Measurements from ENCODE around the gene OR52K1. TPM values are rescaled to one million over a fixed set of nuclear protein-coding genes. Genes with fewer than 3 reads are reported as not detected.

The OR52K1 gene
- total and polyA plus RNA-seq, 2 donors (not counting 1 experiment from before 2014, with no cell fraction given) = not detected

DNA sequence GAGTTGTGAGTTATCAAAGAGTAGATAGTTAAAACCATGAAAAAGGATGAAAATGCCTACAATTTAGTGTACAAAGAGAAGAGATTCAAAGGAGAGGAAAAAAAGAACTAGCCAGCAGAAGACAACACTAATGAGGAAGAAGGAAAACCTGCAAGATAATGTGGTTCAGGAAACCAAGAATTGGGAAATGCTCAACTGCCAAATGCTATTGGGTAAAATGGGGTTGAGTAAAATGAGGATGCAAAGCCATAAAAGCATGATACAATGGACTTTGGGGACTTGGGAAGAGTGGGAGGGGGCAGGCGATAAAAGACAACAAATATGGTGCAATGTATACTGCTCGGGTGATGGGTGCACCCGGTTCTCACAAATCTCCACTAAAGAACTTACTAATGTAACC, 40.9 kb upstream of the OR52K1 start:
- no peak for DNase-seq (ENCODE audit: low read depth in 2 of 2)
- H3K9ac ChIP-seq (ENCODE audit: insufficient read depth, low read length) = no peak overlapping the region
- H3K27ac ChIP-seq (ENCODE audit: insufficient read depth, low read length) = no peak overlapping the region
- no peak overlapping the region for H3K4me2 ChIP-seq (ENCODE audit: extremely low read depth, insufficient read depth, low read length)
- H3K4me3 ChIP-seq (replicated peaks in 1 of 4; ENCODE audit: control extremely low read depth in 1 of 4, insufficient read depth in 1 of 4, low read depth in 3 of 4, low read length in 4 of 4) = no peak overlapping the region
- no peaks in the 10 kb centered on the region for H4K20me1 ChIP-seq (ENCODE audit: control insufficient read depth, extremely low read depth, insufficient read depth, low read length)
- H2AFZ ChIP-seq (ENCODE audit: low read length) = no peak overlapping the region
- no peaks in the 10 kb centered on the region for H3K4me1 ChIP-seq (ENCODE audit: control insufficient read depth, extremely low read depth, insufficient read depth, low read length)
- H3K36me3 ChIP-seq (ENCODE audit: control insufficient read depth, insufficient read depth, low read length) = no peaks in the 10 kb centered on the region
- H3K9me3 ChIP-seq (ENCODE audit: control insufficient read depth, insufficient read depth, low read depth, low read length) = no peaks in the 10 kb centered on the region
- H3K27me3 ChIP-seq (ENCODE audit: control insufficient read depth, insufficient read depth, low read length) = no peaks in the 10 kb centered on the region
- TF ChIP-seq EZH2 (IDR thresholded peaks at IDR 0.05; ENCODE audit: low read length, missing control alignments) = no peak
- TF ChIP-seq, protein P1, sequence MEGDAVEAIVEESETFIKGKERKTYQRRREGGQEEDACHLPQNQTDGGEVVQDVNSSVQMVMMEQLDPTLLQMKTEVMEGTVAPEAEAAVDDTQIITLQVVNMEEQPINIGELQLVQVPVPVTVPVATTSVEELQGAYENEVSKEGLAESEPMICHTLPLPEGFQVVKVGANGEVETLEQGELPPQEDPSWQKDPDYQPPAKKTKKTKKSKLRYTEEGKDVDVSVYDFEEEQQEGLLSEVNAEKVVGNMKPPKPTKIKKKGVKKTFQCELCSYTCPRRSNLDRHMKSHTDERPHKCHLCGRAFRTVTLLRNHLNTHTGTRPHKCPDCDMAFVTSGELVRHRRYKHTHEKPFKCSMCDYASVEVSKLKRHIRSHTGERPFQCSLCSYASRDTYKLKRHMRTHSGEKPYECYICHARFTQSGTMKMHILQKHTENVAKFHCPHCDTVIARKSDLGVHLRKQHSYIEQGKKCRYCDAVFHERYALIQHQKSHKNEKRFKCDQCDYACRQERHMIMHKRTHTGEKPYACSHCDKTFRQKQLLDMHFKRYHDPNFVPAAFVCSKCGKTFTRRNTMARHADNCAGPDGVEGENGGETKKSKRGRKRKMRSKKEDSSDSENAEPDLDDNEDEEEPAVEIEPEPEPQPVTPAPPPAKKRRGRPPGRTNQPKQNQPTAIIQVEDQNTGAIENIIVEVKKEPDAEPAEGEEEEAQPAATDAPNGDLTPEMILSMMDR (conservative IDR thresholded peaks at IDR 0.05 in 1 of 2, IDR thresholded peaks at IDR 0.05 in 1 of 2; ENCODE audit: low read depth in 1 of 2, low read length in 2 of 2) = no peak
- no peaks in the 10 kb centered on the region for H3K79me2 ChIP-seq (ENCODE audit: control insufficient read depth, insufficient read depth, low read length)

DNA sequence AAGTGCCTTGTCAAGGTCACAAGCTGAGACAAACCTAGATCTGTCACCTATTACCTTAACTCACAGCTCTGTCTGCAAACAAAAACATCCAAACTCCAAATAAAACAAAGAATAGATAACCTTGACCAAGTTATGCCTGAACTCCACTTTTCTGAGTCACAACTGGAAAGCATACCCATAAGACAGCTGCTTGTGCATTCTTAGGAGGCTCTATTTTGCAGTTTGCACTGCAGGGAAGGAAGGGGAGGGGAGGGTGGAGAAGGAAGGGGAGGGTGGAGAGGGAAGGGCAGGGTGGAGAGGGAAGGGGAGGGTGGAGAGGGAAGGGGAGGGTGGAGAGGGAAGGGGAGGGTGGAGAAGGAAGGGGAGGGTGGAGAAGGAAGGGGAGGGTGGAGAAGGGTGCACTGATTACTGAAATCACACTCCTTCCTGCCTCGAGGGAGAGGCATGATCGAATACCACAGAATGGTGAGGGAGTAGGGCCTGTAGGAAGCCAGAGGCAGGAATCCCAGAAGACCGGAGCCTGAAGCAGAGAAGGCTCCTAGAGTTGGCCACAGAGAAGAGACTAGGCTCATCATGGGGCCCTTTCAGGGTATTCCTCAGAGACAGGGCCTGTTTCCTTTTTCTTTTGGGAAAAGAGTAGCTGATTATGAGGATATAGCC, 39.1 kb upstream of the OR52K1 start:
- H3K9ac ChIP-seq (ENCODE audit: insufficient read depth, low read length) = no peak overlapping the region
- H4K20me1 ChIP-seq (ENCODE audit: control insufficient read depth, extremely low read depth, insufficient read depth, low read length) = no peaks in the 10 kb centered on the region
- no peak overlapping the region for H3K4me3 ChIP-seq (replicated peaks in 1 of 4; ENCODE audit: control extremely low read depth in 1 of 4, insufficient read depth in 1 of 4, low read depth in 3 of 4, low read length in 4 of 4)
- no peaks in the 10 kb centered on the region for H3K27me3 ChIP-seq (ENCODE audit: control insufficient read depth, insufficient read depth, low read length)
- no peak overlapping the region for H3K4me2 ChIP-seq (ENCODE audit: extremely low read depth, insufficient read depth, low read length)
- H2AFZ ChIP-seq (ENCODE audit: low read length) = no peak overlapping the region
- H3K4me1 ChIP-seq (ENCODE audit: control insufficient read depth, extremely low read depth, insufficient read depth, low read length) = no peaks in the 10 kb centered on the region
- H3K27ac ChIP-seq (ENCODE audit: insufficient read depth, low read length) = no peak overlapping the region
- TF ChIP-seq EZH2 (IDR thresholded peaks at IDR 0.05; ENCODE audit: low read length, missing control alignments) = no peak
- TF ChIP-seq, protein P1 (conservative IDR thresholded peaks at IDR 0.05 in 1 of 2, IDR thresholded peaks at IDR 0.05 in 1 of 2; ENCODE audit: low read depth in 1 of 2, low read length in 2 of 2) = no peak
- DNase-seq (ENCODE audit: low read depth in 2 of 2) = no peak
- H3K79me2 ChIP-seq (ENCODE audit: control insufficient read depth, insufficient read depth, low read length) = no peaks in the 10 kb centered on the region
- no peaks in the 10 kb centered on the region for H3K9me3 ChIP-seq (ENCODE audit: control insufficient read depth, insufficient read depth, low read depth, low read length)
- H3K36me3 ChIP-seq (ENCODE audit: control insufficient read depth, insufficient read depth, low read length) = no peaks in the 10 kb centered on the region

DNA sequence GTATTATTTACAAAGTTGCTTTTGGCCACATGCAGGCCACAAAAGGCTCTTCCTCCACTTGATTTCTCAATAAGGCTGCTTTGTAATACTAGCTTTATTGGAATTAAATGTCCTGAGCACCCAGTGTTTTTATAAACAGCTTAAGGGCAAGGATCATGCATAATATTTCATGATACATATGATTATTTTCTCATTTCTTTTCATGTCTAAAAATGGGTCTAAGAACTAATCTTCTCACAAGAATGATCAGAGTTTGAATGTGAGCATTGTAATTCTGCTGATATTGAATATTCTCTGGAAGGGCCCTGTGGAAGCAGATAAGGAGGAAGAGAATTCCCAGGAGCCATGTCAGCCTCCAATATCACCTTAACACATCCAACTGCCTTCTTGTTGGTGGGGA, 33.5 kb upstream of the OR52K1 start, which contains the start of gene OR52K2:
TSS of gene OR52K2 (plus strand) at position 301 of the 400 bp plus-strand sequence. CDS start at position 346, 45 bp downstream.
- Histone ChIP-seq H4K20me1 (ENCODE audit: control insufficient read depth, extremely low read depth, insufficient read depth, low read length) (no peaks in the 10 kb centered on the region), H3K36me3 (ENCODE audit: control insufficient read depth, insufficient read depth, low read length) (no peaks in the 10 kb centered on the region), H3K9ac (ENCODE audit: insufficient read depth, low read length) (no peak within 1 kb of the TSS), H3K27ac (ENCODE audit: insufficient read depth, low read length) (no peak within 1 kb of the TSS), H3K9me3 (ENCODE audit: control insufficient read depth, insufficient read depth, low read depth, low read length) (no peaks in the 10 kb centered on the region), H2AFZ (ENCODE audit: low read length) (no peak within 1 kb of the TSS), H3K4me2 (ENCODE audit: extremely low read depth, insufficient read depth, low read length) (no peak within 1 kb of the TSS), H3K27me3 (ENCODE audit: control insufficient read depth, insufficient read depth, low read length) (no peaks in the 10 kb centered on the region), H3K4me1 (ENCODE audit: control insufficient read depth, extremely low read depth, insufficient read depth, low read length) (no peaks in the 10 kb centered on the region), H3K79me2 (ENCODE audit: control insufficient read depth, insufficient read depth, low read length) (no peaks in the 10 kb centered on the region), H3K4me3 (replicated peaks in 1 of 4; ENCODE audit: control extremely low read depth in 1 of 4, insufficient read depth in 1 of 4, low read depth in 3 of 4, low read length in 4 of 4) (no peak within 1 kb of the TSS)
- no peak for TF ChIP-seq EZH2 (IDR thresholded peaks at IDR 0.05; ENCODE audit: low read length, missing control alignments)
- TF ChIP-seq, protein P1 (conservative IDR thresholded peaks at IDR 0.05 in 1 of 2, IDR thresholded peaks at IDR 0.05 in 1 of 2; ENCODE audit: low read depth in 1 of 2, low read length in 2 of 2) = no peak
- no peak for DNase-seq (ENCODE audit: low read depth in 2 of 2)
